NCI-H2227 (cell line): Measurements from ENCODE around the gene TMEM121B.

Experiments used
- DNase-seq: peaks from one replicate; lab custom pipeline; 2025; ENCODE audit not compliant: unreplicated experiment; lab: John Stamatoyannopoulos, UW

Gene TMEM121B

GRCh38 chr22:17112491-17113042 lies 8.6 kb downstream of the TMEM121B start:
- DNase-seq, result peak; percentile 29

DNA sequence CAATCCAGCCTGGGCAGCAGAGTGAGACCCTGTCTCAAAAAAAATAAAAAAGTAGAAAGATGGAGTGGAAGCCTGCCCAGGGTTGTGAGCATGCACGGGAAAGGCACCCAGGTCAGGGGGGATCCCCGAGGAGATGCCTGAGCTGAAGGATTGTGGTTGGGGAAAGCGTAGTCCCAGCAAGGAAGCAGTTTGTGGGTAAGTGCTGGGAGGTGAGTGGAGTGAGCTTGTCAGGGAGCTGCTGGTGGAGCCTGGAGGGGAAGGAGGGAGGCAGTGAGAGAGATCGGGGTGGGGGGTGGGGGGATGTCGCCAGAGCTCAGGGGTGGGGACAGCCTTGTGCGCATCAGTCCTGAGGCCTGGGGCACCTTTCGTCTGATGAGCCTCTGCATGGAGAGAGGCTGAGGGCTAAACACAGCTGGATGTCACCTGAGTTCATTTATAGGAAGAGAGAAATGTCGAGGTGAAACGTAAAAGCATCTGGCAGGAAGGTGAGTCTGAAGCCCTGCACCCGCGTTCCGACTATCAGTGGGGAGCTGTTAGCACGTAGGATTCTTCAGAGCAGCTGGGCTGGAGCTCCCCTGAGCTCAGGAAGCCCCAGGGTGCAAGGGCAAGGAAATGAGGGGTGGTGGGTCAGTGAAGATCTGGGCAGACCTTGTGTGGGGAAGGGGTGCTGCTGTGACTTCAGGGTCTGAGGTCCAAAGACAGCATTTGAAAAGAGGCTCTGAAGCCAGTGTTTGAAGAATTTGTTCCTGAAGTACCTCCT lies 10.2 kb downstream of the TMEM121B start:
- DNase-seq, result no peak

- no peak for DNase-seq
These were observed 11.2 kb downstream of the TMEM121B start for GRCh38 chr22:17109976-17110375.

DNA sequence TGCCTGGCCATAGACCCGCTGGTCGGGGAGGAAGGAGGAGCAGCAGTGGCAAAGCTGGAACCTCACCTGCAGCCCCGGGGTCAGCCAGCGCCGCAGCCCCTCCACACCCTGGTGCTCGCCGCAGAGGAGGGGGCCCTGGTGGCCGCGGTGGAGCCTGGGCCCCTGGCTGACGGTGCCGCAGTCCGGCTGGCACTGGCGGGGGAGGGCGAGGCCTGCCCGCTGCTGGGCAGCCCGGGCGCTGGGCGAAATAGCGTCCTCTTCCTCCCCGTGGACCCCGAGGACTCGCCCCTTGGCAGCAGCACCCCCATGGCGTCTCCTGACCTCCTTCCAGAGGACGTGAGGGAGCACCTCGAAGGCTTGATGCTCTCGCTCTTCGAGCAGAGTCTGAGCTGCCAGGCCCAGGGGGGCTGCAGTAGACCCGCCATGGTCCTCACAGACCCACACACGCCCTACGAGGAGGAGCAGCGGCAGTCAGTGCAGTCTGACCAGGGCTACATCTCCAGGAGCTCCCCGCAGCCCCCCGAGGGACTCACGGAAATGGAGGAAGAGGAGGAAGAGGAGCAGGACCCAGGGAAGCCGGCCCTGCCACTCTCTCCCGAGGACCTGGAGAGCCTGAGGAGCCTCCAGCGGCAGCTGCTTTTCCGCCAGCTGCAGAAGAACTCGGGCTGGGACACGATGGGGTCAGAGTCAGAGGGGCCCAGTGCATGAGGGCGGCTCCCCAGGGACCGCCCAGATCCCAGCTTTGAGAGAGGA lies 11.9 kb downstream of the TMEM121B start:
- DNase-seq, result no peak

- no peak for DNase-seq
These were observed 12.7 kb downstream of the TMEM121B start for GRCh38 chr22:17108256-17109112.

- DNase-seq, result no peak
These were observed 13.7 kb downstream of the TMEM121B start for GRCh38 chr22:17107547-17107810.

GRCh38 chr22:17106785-17107546 lies 14.2 kb downstream of the TMEM121B start:
- DNase-seq, result no peak

DNA sequence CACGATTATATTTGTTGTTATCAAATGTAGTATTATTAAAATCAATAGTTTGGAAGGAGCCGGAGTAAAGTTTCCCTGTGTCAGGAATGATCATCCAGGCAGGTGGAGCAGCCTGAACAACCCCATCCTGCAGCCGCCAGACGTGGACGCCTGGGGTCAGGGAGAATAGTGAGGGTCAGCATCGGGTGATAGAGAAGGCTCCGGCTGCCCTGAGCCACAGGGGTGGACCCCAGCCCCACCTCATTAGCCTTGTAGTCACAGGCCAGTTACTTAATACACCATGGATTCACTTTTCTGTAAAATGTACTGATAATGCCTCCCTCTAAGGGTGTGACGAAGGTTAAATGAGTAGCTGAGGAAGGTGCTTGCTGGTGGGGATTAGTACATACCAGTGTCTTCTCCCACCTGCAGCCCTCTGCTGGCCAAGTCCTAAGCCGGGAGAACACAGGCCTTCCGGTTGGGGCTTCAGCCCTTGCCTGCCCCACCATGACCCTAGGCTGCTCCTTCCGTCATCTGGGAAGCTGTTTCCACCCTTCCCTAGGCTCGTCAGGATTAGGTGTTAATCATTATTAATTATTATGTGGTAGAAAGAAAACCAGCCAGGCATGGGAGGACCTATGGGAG lies 14.9 kb downstream of the TMEM121B start:
- DNase-seq, result no peak

GRCh38 chr22:17105143-17106129 lies 15.7 kb downstream of the TMEM121B start:
- no peak for DNase-seq

GRCh38 chr22:17104336-17104935 lies 16.7 kb downstream of the TMEM121B start:
- DNase-seq, result no peak

DNA sequence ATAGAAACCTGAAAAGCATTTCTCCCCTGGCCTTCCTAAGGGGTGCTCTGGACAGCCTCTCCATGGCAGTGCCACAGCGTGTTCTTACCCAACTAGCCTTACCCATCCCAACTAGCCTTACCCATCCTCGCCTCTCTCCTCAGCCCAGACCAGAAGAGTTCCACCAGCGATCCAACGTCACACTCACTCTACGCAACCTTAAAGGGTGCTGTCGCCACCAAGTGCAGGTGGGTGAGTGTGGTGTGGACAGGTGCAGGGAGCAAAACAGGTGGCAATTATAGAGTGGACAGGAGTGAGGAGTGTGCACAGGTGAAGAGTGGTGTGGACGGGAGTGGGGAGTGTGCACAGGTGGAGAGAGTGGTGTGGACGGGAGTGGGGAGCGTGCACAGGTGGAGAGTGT lies 17.8 kb downstream of the TMEM121B start:
- DNase-seq, result no peak

- DNase-seq, result no peak
These were observed 18.9 kb downstream of the TMEM121B start for GRCh38 chr22:17102297-17102667.

GRCh38 chr22:17101475-17102296 lies 19.5 kb downstream of the TMEM121B start:
- DNase-seq, result no peak

DNA sequence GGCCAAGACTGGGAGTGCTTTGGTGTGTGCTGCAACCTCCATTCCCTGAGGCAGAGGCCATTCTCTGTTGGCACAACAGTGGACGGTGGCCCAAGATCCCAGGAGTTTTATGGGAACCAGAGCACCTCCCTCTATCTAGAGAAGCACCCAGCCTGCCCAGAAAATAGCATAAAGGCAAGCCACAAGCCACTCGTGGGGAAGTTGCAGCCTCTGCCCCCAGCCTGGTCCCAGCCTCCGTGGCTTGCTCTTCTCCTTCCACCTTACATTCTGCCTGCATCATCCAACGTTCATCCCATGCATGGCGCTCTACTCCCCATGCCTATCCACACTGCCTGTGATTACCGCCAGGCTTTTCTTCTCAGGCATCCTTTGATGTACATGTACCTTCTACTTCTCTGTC lies 20.5 kb downstream of the TMEM121B start:
- DNase-seq, result no peak

- DNase-seq, result no peak
These were observed 22.8 kb downstream of the TMEM121B start for GRCh38 chr22:17098379-17098819.

GRCh38 chr22:17097701-17098100 lies 23.5 kb downstream of the TMEM121B start:
- no peak for DNase-seq

DNA sequence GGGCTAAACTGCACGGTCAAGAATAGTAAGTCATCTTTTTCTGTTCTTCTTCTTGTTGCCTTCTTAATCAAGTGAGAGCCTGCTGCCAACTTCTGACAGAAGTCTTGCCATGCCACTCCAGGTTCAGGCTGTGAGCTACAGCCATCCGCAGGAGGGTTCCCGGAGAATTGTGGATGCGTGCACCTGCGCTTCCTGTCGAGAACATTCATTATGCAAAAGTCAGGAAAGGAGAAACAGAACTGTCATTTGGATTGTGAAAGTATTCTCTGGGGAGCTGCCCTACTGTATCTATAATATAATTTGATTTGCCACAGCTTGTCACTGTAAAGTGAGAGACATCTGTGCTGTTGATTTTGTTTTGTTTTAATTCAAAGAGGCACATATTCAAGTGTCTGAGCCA lies 24.1 kb downstream of the TMEM121B start:
- DNase-seq, result no peak

DNA sequence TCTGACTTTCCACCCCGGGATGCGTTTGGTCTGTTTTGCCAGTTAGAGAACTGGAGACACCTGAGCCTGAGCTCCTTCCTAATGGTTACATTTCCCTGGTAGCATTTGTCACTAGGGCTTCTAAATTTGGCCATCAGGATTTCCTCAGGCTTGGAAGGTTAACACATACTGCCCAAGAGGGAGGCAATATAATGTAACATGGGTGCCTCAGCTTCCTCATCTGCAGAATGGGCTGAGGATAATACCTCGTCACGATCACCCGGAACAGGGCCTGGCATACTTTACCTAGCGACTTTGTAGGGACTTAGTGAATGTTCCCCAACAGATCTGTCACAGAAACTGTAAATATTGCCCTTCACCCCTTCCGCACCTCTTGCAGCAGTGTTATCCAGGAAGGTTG lies 25.1 kb downstream of the TMEM121B start:
- DNase-seq, result no peak
